DND-41 (cell line): ENCODE measurements around the gene CNTRL.

Experiments
- ATAC-seq: fragments of 200-7000 bp; cut with Tn5 transposase; 3 replicates; pipeline ENCODE4 v1.9.1; 2021; ENCODE audit warnings: low read depth; ENCODE audit not compliant: insufficient read depth
- DNase-seq: peaks from one replicate; pipeline ENCODE4 v3.0.0-alpha.2; 2020
- H2AFZ ChIP-seq: 2 replicates; pipeline ENCODE4 v1.6.0; 2012; ENCODE audit warnings: low read depth, low read length
- H3K27ac ChIP-seq: 2 replicates; pipeline ENCODE4 v1.5.1; 2012; ENCODE audit warnings: low read length, inconsistent platforms
- H3K27me3 ChIP-seq: fragments of 200-600 bp; sonication (generic); 2 replicates; pipeline ENCODE4 v1.6.0; 2012; ENCODE audit warnings: low read length, mild to moderate bottlenecking, inconsistent platforms; ENCODE audit not compliant: insufficient read depth, poor library complexity
- H3K36me3 ChIP-seq: 2 replicates; pipeline ENCODE4 v1.5.1; 2012; ENCODE audit warnings: low read length, inconsistent platforms; ENCODE audit not compliant: insufficient read depth
- H3K4me1 ChIP-seq: 2 replicates; pipeline ENCODE4 v1.5.1; 2012; ENCODE audit warnings: mild to moderate bottlenecking, low read length; ENCODE audit not compliant: insufficient read depth
- H3K4me2 ChIP-seq: 2 replicates; pipeline ENCODE4 v1.6.0; 2012; ENCODE audit warnings: mild to moderate bottlenecking, moderate library complexity, low read length, inconsistent platforms; ENCODE audit not compliant: insufficient read depth
- H3K4me3 ChIP-seq, 2 experiments: fragments of 200-600 bp in 1 of 2; shearing (Covaris generic) in 1 of 2; 2 replicates each; pipeline ENCODE4 v1.5.1; 2012 to 2016; ENCODE audit warnings: inconsistent platforms in 2 of 2, low read length in 2 of 2, mild to moderate bottlenecking in 2 of 2, low read depth in 1 of 2, moderate library complexity in 1 of 2
- H3K79me2 ChIP-seq: 2 replicates; pipeline ENCODE4 v1.6.0; 2012; ENCODE audit warnings: low read length, inconsistent platforms; ENCODE audit not compliant: insufficient read depth
- H3K9ac ChIP-seq: 2 replicates; pipeline ENCODE4 v1.6.0; 2012; ENCODE audit warnings: low read depth, mild to moderate bottlenecking, inconsistent platforms, low read length, moderate library complexity
- H3K9me3 ChIP-seq: 2 replicates; pipeline ENCODE4 v1.5.1; 2012; ENCODE audit warnings: low read length, moderate library complexity, mild to moderate bottlenecking, inconsistent platforms; ENCODE audit not compliant: insufficient read depth, severe bottlenecking
- H4K20me1 ChIP-seq: 2 replicates; pipeline ENCODE4 v1.6.0; 2012; ENCODE audit warnings: low read length; ENCODE audit not compliant: insufficient read depth
- EZH2 ChIP-seq: IDR thresholded peaks from 3 replicates; pipeline ENCODE4 v1.6.1; 2012; ENCODE audit warnings: borderline replicate concordance, low read depth, mild to moderate bottlenecking, moderate library complexity, low read length, inconsistent platforms; ENCODE audit not compliant: severe bottlenecking
- TF ChIP-seq, protein P1 (sequence below): IDR thresholded peaks from 2 replicates; pipeline ENCODE4 v1.5.1; 2012; ENCODE audit warnings: borderline replicate concordance, low read length, moderate library complexity, mild to moderate bottlenecking; ENCODE audit not compliant: poor library complexity, severe bottlenecking; ENCODE audit errors: extremely low read depth

Gene CNTRL

DNA sequence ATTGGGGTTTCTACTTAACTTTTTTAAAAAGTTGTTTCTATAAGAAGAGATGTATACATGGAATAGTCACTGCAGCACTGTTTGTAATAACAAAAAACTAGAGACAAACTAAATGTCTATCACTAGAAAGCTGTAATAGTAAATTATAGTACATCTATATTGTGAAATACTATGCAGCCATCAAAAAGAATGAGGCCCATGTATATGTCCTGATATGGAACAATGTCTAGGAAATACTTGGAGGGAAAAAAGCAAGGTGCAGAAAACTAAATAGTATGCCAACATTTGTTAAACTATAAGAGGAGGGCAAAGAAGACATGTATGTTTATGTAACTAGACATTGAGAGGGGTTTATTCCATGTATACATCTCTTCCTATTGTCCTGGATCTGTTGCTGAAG lies 129.9 kb downstream of the CNTRL start:
- H3K27ac ChIP-seq: no peak overlapping the region
- H3K4me2 ChIP-seq: no peak overlapping the region
- H4K20me1 ChIP-seq: peaks cover 16% of the 10 kb centered on the region
- H3K36me3 ChIP-seq: no peaks in the 10 kb centered on the region; the same call in 1 of the 2 replicates
- no peak for DNase-seq
- no peak overlapping the region for H3K9ac ChIP-seq
- no peak overlapping the region for H2AFZ ChIP-seq
- H3K27me3 ChIP-seq: no peaks in the 10 kb centered on the region
- TF ChIP-seq, protein P1, sequence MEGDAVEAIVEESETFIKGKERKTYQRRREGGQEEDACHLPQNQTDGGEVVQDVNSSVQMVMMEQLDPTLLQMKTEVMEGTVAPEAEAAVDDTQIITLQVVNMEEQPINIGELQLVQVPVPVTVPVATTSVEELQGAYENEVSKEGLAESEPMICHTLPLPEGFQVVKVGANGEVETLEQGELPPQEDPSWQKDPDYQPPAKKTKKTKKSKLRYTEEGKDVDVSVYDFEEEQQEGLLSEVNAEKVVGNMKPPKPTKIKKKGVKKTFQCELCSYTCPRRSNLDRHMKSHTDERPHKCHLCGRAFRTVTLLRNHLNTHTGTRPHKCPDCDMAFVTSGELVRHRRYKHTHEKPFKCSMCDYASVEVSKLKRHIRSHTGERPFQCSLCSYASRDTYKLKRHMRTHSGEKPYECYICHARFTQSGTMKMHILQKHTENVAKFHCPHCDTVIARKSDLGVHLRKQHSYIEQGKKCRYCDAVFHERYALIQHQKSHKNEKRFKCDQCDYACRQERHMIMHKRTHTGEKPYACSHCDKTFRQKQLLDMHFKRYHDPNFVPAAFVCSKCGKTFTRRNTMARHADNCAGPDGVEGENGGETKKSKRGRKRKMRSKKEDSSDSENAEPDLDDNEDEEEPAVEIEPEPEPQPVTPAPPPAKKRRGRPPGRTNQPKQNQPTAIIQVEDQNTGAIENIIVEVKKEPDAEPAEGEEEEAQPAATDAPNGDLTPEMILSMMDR: no peak
- TF ChIP-seq EZH2: no peak
- peaks cover 18% of the 10 kb centered on the region for H3K4me1 ChIP-seq
- no peaks in the 10 kb centered on the region for H3K9me3 ChIP-seq
- H3K79me2 ChIP-seq: peaks cover 27% of the 10 kb centered on the region
- no peak overlapping the region for H3K4me3 ChIP-seq
- ATAC-seq: no peak

DNA sequence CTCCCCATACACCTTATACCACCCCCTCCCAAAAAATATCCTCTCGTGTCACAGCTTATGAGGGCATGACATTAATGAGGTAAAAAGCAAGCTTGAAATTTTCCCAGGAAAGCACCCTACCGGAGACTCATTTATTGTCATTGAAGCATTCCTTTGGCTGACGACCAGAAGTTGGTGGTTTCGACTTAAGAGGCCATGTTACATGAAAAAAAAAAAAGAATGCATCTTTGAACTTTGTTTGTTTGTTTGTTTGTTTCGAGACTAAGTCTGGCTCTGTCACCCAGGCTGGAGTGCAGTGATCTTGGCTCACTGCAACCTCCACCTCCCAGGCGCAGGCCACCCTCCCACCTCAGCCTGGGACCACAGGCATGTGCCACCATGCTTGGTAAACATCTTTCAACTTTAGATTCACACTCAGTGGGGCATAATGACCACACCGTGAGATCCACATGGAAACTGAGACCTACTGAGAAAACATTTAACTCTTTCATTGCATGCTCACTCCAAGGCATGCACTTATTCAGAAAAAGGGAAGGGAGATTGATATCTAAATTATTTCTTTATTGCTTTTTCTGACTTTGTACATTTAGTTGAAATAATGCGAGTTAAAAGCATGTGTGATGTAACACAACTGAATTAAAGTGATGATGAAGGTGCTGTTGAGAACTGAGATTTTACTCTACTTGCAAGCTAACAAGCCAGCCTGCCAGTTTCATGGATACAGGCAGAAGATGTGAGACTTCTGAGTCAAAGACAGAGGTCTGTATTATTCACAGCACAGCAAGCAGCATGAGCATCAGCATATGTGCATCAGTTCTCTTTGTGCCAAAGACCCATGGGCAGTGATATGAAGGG lies 132.0 kb downstream of the CNTRL start:
- no peaks in the 10 kb centered on the region for H3K9me3 ChIP-seq
- ATAC-seq: no peak
- H3K4me2 ChIP-seq: no peak overlapping the region
- H4K20me1 ChIP-seq: no peaks in the 10 kb centered on the region
- H3K36me3 ChIP-seq: no peaks in the 10 kb centered on the region
- TF ChIP-seq EZH2: no peak
- TF ChIP-seq, protein P1: no peak
- peaks cover 6% of the 10 kb centered on the region for H3K4me1 ChIP-seq
- H3K9ac ChIP-seq: no peak overlapping the region
- no peaks in the 10 kb centered on the region for H3K27me3 ChIP-seq
- no peak for DNase-seq
- H3K79me2 ChIP-seq: peaks cover 6% of the 10 kb centered on the region
- H3K27ac ChIP-seq: no peak overlapping the region
- H3K4me3 ChIP-seq: no peak overlapping the region
- no peak overlapping the region for H2AFZ ChIP-seq

DNA sequence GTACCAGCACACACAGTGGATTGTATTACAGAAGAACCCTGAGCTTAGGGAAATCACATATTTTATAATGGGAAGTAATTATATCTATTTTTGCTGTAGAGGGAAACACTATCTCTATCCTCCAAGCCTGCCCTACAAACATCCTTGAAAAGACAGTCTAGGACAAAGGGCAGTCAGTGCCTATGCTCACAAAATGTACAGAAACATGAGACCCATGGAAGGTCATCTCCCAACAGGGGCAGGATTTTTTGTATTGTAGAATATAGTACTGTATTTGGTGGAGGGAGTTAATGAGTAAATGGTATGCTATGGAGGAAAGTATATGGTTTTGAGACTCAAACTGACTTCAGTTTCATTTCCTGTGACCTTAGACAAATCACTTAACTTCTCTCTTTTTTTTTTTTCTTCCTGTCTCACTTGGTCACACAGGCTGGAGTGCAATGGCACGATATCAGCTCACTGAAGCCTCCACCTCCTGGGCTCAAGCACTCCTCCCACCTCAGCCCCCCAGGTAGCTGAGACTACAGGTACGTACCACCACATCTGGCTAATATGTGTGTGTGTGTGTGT lies 132.7 kb downstream of the CNTRL start:
- Histone ChIP-seq H3K27ac (no peak overlapping the region), H3K4me1 (peaks cover under 1% of the 10 kb centered on the region), H4K20me1 (no peaks in the 10 kb centered on the region), H3K9ac (no peak overlapping the region), H3K36me3 (no peaks in the 10 kb centered on the region), H3K79me2 (peaks cover under 1% of the 10 kb centered on the region; the same call in 1 of the 2 replicates), H3K9me3 (no peaks in the 10 kb centered on the region), H3K27me3 (no peaks in the 10 kb centered on the region), H3K4me2 (no peak overlapping the region), H2AFZ (no peak overlapping the region), H3K4me3 (no peak overlapping the region)
- no peak for TF ChIP-seq EZH2
- TF ChIP-seq, protein P1: no peak
- no peak for DNase-seq
- ATAC-seq: no peak
